Measurements from ENCODE around the gene METTL25. TPM values are rescaled to one million over a fixed set of nuclear protein-coding genes. Genes with fewer than 3 reads are reported as not detected.
A peak's percentile ranks its signal among the peaks of the same experiment; 100 is the strongest.

METTL25 gene
- total RNA-seq, 2 donors from 2014 or later, result 9.5 to 10.6 TPM

GRCh38 chr12:82407481-82407880 is 49.2 kb downstream of the METTL25 start:
- Mint-ChIP-seq H3K4me1 (peaks cover 15% of the 10 kb centered on the region), H3K9me3 (no peaks in the 10 kb centered on the region), H3K4me3 (no peak overlapping the region), H3K27ac (no peak overlapping the region), H3K36me3 (ENCODE audit: low read depth) (peaks cover 5% of the 10 kb centered on the region), H3K27me3 (ENCODE audit: insufficient read depth) (no peaks in the 10 kb centered on the region)
- 92 to 96% methylated on average over 4 to 5 of the region's 5 CpGs for WGBS, 2 experiments (ENCODE audit: insufficient coverage in 1 of 2, insufficient read length in 1 of 2)
- H3K4me3 ChIP-seq (ENCODE audit: low read length), result no peak overlapping the region
- no peaks in the 10 kb centered on the region for H3K27me3 ChIP-seq (ENCODE audit: control insufficient read depth, insufficient read depth, low read length, poor library complexity, severe bottlenecking)
- H3K27ac ChIP-seq (ENCODE audit: low read depth, low read length), result no peak overlapping the region
- no peak for DNase-seq
- H3K36me3 ChIP-seq (ENCODE audit: control insufficient read depth, insufficient read depth, low read length), result no peaks in the 10 kb centered on the region
- H3K9me3 ChIP-seq (ENCODE audit: control insufficient read depth, low read length), result no peaks in the 10 kb centered on the region
- H3K4me1 ChIP-seq (ENCODE audit: control insufficient read depth, insufficient read depth, low read length), result no peaks in the 10 kb centered on the region
- TF ChIP-seq CTCF (conservative IDR thresholded peaks at IDR 0.05), result no peak
- no peak overlapping the region for H3K9ac ChIP-seq (ENCODE audit: extremely low read depth, low read length, poor library complexity, severe bottlenecking)

- Mint-ChIP-seq H3K4me1 (peaks cover 15% of the 10 kb centered on the region), H3K9me3 (no peaks in the 10 kb centered on the region), H3K27ac (no peak overlapping the region), H3K4me3 (no peak overlapping the region), H3K27me3 (ENCODE audit: insufficient read depth) (no peaks in the 10 kb centered on the region), H3K36me3 (ENCODE audit: low read depth) (peaks cover 5% of the 10 kb centered on the region)
- no peaks in the 10 kb centered on the region for H3K36me3 ChIP-seq (ENCODE audit: control insufficient read depth, insufficient read depth, low read length)
- H3K27me3 ChIP-seq (ENCODE audit: control insufficient read depth, insufficient read depth, low read length, poor library complexity, severe bottlenecking), result no peaks in the 10 kb centered on the region
- TF ChIP-seq CTCF (conservative IDR thresholded peaks at IDR 0.05), result no peak
- H3K4me3 ChIP-seq (ENCODE audit: low read length), result no peak overlapping the region
- H3K9me3 ChIP-seq (ENCODE audit: control insufficient read depth, low read length), result no peaks in the 10 kb centered on the region
- H3K4me1 ChIP-seq (ENCODE audit: control insufficient read depth, insufficient read depth, low read length), result no peaks in the 10 kb centered on the region
- H3K27ac ChIP-seq (ENCODE audit: low read depth, low read length), result no peak overlapping the region
- no peak overlapping the region for H3K9ac ChIP-seq (ENCODE audit: extremely low read depth, low read length, poor library complexity, severe bottlenecking)
- no peak for DNase-seq
- WGBS, 2 experiments (ENCODE audit: insufficient coverage in 1 of 2, insufficient read length in 1 of 2), result 100% methylated on average over 1 of the region's 1 CpG; no CpG with 5 or more reads in 1 of the 2 experiments
Measured at GRCh38 chr12:82408844-82409243, 50.5 kb downstream of the METTL25 start.

DNA sequence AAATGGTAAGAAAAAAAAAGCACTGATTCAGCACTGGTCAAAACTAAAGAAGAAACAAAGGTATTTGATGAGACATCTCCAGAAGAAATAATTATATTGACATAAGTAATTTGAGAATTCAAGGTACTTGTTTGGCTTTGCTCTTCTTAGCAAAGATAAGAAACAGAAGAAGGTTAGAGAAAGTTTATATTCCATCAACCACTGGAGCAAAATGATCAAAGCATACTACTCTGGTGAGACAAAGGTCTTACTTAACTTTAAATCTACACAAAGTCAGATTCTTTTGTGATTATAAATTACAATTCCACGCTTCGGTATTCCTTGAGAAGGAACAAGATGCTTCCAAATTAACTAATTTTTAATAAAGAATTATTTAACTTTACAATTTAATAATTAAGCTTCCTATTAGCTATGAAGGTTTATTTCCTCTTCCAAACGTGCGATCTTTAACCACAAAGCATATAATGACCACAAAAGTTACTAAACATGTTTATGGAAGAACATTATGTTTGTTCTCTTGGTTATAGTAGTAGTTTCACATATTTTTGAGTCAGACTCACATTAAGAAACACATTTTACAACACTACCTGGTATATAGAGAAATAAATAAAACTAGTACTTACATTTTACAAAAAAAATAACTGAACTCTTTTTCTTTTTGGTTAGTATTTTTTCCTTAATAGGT is 53.4 kb downstream of the METTL25 start:
- peak overlapping the region; percentile 34 for H3K4me3 ChIP-seq (ENCODE audit: low read length)
- H3K27me3 Mint-ChIP-seq (ENCODE audit: insufficient read depth), result no peaks in the 10 kb centered on the region
- H3K9ac ChIP-seq (ENCODE audit: extremely low read depth, low read length, poor library complexity, severe bottlenecking), result no peak overlapping the region
- H3K36me3 Mint-ChIP-seq (ENCODE audit: low read depth), result no peaks in the 10 kb centered on the region
- no peak for DNase-seq
- H3K27ac ChIP-seq (ENCODE audit: low read depth, low read length), result no peak overlapping the region
- H3K4me1 Mint-ChIP-seq, result peaks cover 25% of the 10 kb centered on the region
- no CpG with 5 or more reads among the region's 4 CpGs for WGBS, 2 experiments (ENCODE audit: insufficient coverage in 1 of 2, insufficient read length in 1 of 2)
- no peaks in the 10 kb centered on the region for H3K9me3 ChIP-seq (ENCODE audit: control insufficient read depth, low read length)
- H3K36me3 ChIP-seq (ENCODE audit: control insufficient read depth, insufficient read depth, low read length), result no peaks in the 10 kb centered on the region
- no peaks in the 10 kb centered on the region for H3K27me3 ChIP-seq (ENCODE audit: control insufficient read depth, insufficient read depth, low read length, poor library complexity, severe bottlenecking)
- no peak overlapping the region for H3K4me3 Mint-ChIP-seq
- TF ChIP-seq CTCF (conservative IDR thresholded peaks at IDR 0.05), result no peak
- no peaks in the 10 kb centered on the region for H3K4me1 ChIP-seq (ENCODE audit: control insufficient read depth, insufficient read depth, low read length)
- H3K9me3 Mint-ChIP-seq, result no peaks in the 10 kb centered on the region
- no peak overlapping the region for H3K27ac Mint-ChIP-seq

Data from endodermal cell (in vitro differentiated cells).